Body of pancreas (tissue), 4 donors: ENCODE results near the gene PRKG1.

Experiments
- POLR2A ChIP-seq, 3 donors: fragments of 450-650 bp; IDR thresholded peaks; one replicate each; pipeline ENCODE4 v1.6.1; 2016; ENCODE audit warnings: antibody characterized with exemption in 3 of 3, mild to moderate bottlenecking in 2 of 3
- TF ChIP-seq, protein P1 (sequence below), 7 experiments: fragments of 450-650 bp in 4 of 7; fragments of 200-600 bp in 3 of 7; sonication (generic) in 3 of 7; IDR thresholded peaks; one replicate each; pipeline ENCODE4 v1.5.1; 2016 to 2019; ENCODE audit warnings: antibody characterized with exemption in 7 of 7

- TF ChIP-seq POLR2A (IDR thresholded peaks at IDR 0.05), result no peak
- TF ChIP-seq, protein P1, sequence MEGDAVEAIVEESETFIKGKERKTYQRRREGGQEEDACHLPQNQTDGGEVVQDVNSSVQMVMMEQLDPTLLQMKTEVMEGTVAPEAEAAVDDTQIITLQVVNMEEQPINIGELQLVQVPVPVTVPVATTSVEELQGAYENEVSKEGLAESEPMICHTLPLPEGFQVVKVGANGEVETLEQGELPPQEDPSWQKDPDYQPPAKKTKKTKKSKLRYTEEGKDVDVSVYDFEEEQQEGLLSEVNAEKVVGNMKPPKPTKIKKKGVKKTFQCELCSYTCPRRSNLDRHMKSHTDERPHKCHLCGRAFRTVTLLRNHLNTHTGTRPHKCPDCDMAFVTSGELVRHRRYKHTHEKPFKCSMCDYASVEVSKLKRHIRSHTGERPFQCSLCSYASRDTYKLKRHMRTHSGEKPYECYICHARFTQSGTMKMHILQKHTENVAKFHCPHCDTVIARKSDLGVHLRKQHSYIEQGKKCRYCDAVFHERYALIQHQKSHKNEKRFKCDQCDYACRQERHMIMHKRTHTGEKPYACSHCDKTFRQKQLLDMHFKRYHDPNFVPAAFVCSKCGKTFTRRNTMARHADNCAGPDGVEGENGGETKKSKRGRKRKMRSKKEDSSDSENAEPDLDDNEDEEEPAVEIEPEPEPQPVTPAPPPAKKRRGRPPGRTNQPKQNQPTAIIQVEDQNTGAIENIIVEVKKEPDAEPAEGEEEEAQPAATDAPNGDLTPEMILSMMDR (IDR thresholded peaks at IDR 0.05), result no peak
These were observed 525.4 kb downstream of the PRKG1 start for GRCh38 chr10:51599647-51600046.
